Adrenal gland (tissue), 12 donors: ENCODE data around the gene IARS2. TPM values are rescaled to one million over a fixed set of nuclear protein-coding genes. Genes with fewer than 3 reads are reported as not detected.

Experiments used
- DNase-seq, 7 donors: peaks; one replicate each; pipeline ENCODE4 v3.0.0-alpha.2; 2019 to 2020
- H3K27ac ChIP-seq, 5 donors: fragments of 200-600 bp; sonication (generic) in 4 of 5; 1 replicate in 3 of 5; 2 replicates in 2 of 5; pipeline versions ENCODE4 v1.5.1 to v1.8.0; 2016 to 2020; ENCODE audit warnings: mild to moderate bottlenecking in 1 of 5
- H3K27me3 ChIP-seq: fragments of 200-600 bp; 2 replicates; pipeline ENCODE4 v1.8.0; 2021
- H3K36me3 ChIP-seq, 2 donors: fragments of 200-600 bp; replicated peaks in 1 of 2; 1 replicate in 1 of 2; 2 replicates in 1 of 2; pipeline versions ENCODE4 v1.5.1 to v1.8.0; 2018 to 2022
- H3K4me1 ChIP-seq, 2 donors: fragments of 200-600 bp; replicated peaks in 1 of 2; 1 replicate in 1 of 2; 2 replicates in 1 of 2; pipeline versions ENCODE4 v1.5.1 to v1.8.0; 2018 to 2021
- H3K4me3 ChIP-seq, 4 donors: fragments of 200-600 bp; sonication (generic) in 3 of 4; one replicate each; pipeline ENCODE4 v1.5.1; 2016 to 2018
- H3K9me3 ChIP-seq, 3 donors: fragments of 200-600 bp; sonication (generic) in 1 of 3; replicated peaks in 1 of 3; 1 replicate in 2 of 3; 2 replicates in 1 of 3; pipeline versions ENCODE4 v1.5.1 to v1.8.0; 2016 to 2021
- POLR2A ChIP-seq, 2 donors: fragments of 450-650 bp; IDR thresholded peaks; one replicate each; pipeline ENCODE4 v1.6.1; 2017; ENCODE audit warnings: antibody characterized with exemption in 2 of 2, mild to moderate bottlenecking in 2 of 2, moderate library complexity in 1 of 2
- WGBS, 4 donors: extraction: QIAGEN DNeasy Blood & Tissue Kit in 2 of 4; methylation state at CpG; one replicate each; pipeline versions ENCODE4 v1.1.5 to v1.1.7; 2013 to 2017; 5-methylcytosine and 5-hydroxymethylcytosine counted together
- intact Hi-C, 2 donors: fragments of 100-400 bp; cut with DNase I; formaldehyde crosslinking; loops; one replicate each; pipeline versions ENCODE4 v1.14.1 to v1.15.0; 2022 to 2023
- polyA plus RNA-seq, 3 donors: library from polyadenylated mRNA; stranded (reverse); fragments of 200-250 nt in 2 of 3; fragments of 350-450 nt in 1 of 3; fragmentation: Illumina TruSeq in 1 of 3; extraction: RNeasy Lipid Tissue Mini Kit (QIAGEN cat#74804) in 1 of 3; gene quantifications; one replicate each; pipeline ENCODE4 v1.2.3, GENCODE V29; 2013 to 2014
- total RNA-seq, 9 donors: library from RNA; depleted of rRNA in 4 of 9; stranded (reverse); fragments of >200 nt in 4 of 9; fragments of 120-200 nt in 1 of 9; fragmentation: NEBNext Ultra II Directional in 1 of 9; extraction: Animal tissue kit (Norgen Biotek cat#: 25700) in 1 of 9; gene quantifications; one replicate each; pipeline versions ENCODE4 v1.1.0 to v1.2.4, GENCODE V29; 2013 to 2023
- TF ChIP-seq, protein P1 (sequence below), 6 experiments: fragments of 450-650 bp in 4 of 6; fragments of 200-600 bp in 2 of 6; sonication (generic) in 1 of 6; IDR thresholded peaks; 1 replicate in 5 of 6; 2 replicates in 1 of 6; pipeline versions ENCODE4 v1.5.1 to v1.8.0; 2016 to 2021; ENCODE audit warnings: antibody characterized with exemption in 6 of 6, mild to moderate bottlenecking in 2 of 6, moderate library complexity in 1 of 6
- donor health status: healthy with polysubstance abuse.
- donor health status: Bipolar disorder and iron deficiency.
- donor health status: DM: yes; HTN: yes; CAD: no.
- donor health status: DM: no; HTN: no; CAD: no.
- donor health status: DM: no; HTN: no; CAD: no.
- donor health status: DM: yes; HTN: yes; CAD: no.

The IARS2 gene
- total and polyA plus RNA-seq, 12 donors = 11.8 to 133 (median 89.9) TPM

DNA sequence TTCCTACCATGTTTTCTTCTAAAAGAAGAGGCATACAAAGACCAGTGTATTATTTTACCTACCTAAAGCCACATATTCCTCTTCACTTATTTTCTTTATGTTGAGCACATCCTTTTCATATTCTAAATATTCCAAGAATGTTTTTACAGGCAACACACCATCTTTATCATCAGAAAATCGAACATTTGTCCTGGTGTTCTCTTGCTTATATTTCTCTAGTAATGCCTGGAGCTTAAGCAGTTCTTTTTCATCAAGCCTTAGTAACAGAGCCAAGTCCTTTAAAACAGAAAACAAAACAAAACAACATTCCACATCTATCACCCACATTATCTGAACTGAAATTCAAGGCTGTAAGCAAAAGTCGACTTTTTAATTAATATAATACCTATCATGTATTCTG lies 88.7 kb downstream of the IARS2 start:
- H3K36me3 ChIP-seq = no peaks in the 10 kb centered on the region
- 34 to 50% (median 43%) methylated on average over 2 of the region's 2 CpGs for WGBS, 4 donors
- no peaks in the 10 kb centered on the region for H3K9me3 ChIP-seq
- no peaks in the 10 kb centered on the region for H3K27me3 ChIP-seq
- no peaks in the 10 kb centered on the region for H3K4me1 ChIP-seq
- H3K27ac ChIP-seq = no peak overlapping the region
- no peak for DNase-seq
- H3K4me3 ChIP-seq = no peak overlapping the region
- TF ChIP-seq, protein P1, sequence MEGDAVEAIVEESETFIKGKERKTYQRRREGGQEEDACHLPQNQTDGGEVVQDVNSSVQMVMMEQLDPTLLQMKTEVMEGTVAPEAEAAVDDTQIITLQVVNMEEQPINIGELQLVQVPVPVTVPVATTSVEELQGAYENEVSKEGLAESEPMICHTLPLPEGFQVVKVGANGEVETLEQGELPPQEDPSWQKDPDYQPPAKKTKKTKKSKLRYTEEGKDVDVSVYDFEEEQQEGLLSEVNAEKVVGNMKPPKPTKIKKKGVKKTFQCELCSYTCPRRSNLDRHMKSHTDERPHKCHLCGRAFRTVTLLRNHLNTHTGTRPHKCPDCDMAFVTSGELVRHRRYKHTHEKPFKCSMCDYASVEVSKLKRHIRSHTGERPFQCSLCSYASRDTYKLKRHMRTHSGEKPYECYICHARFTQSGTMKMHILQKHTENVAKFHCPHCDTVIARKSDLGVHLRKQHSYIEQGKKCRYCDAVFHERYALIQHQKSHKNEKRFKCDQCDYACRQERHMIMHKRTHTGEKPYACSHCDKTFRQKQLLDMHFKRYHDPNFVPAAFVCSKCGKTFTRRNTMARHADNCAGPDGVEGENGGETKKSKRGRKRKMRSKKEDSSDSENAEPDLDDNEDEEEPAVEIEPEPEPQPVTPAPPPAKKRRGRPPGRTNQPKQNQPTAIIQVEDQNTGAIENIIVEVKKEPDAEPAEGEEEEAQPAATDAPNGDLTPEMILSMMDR (IDR thresholded peaks at IDR 0.05) = no peak
- TF ChIP-seq POLR2A (IDR thresholded peaks at IDR 0.05) = no peak
- intact Hi-C loops = no loop called here

DNA sequence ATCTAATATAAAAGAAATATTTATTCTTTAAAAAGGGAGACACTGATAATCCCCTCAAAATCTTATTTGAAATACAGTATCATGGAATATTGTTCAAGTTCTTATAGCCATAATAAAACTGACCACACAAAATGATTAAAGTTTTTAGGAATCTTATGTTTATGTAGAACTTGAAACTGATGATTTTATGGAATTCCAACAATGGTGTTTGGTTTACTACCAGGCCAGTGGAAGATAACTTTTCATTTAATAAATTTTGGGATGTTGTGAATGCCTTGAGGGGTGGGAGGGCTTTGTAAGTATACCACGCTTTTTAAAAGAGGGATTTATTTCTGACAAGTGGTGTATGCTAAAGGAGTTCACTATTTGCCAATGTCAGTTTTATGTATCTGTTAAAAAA lies 90.6 kb downstream of the IARS2 start:
- intact Hi-C loops = no loop called here
- DNase-seq = no peak
- H3K36me3 ChIP-seq = peaks cover 0 to 11% of the 10 kb centered on the region in 2 donors
- no peak overlapping the region for H3K4me3 ChIP-seq
- TF ChIP-seq, protein P1 (IDR thresholded peaks at IDR 0.05) = no peak
- TF ChIP-seq POLR2A (IDR thresholded peaks at IDR 0.05) = no peak
- WGBS, 4 donors = 87 to 97% (median 94%) methylated on average over 1 of the region's 1 CpG
- no peaks in the 10 kb centered on the region for H3K4me1 ChIP-seq
- H3K9me3 ChIP-seq = no peaks in the 10 kb centered on the region
- H3K27me3 ChIP-seq = no peaks in the 10 kb centered on the region
- H3K27ac ChIP-seq = no peak overlapping the region

DNA sequence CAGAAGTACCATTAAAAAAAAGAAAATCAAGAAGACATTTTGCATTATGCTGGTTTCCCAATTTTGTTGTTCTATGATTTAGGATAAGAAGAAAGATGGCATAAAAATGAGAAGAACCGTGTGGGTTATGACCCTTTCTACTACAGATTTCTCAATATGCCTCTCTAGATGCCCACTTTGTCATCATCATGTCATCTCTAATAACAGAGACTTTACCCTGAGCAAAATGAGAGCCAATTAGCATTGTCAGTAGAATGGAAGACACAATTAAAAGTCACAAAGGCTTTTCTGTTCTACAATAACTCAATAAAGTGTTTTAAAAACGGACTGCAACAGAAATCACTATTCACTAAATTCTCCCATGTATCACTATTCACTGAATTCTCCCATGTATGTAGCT lies 92.8 kb downstream of the IARS2 start:
- H3K27ac ChIP-seq = no peak overlapping the region
- peaks cover 0 to 21% of the 10 kb centered on the region in 2 donors for H3K36me3 ChIP-seq
- H3K27me3 ChIP-seq = no peaks in the 10 kb centered on the region
- TF ChIP-seq POLR2A (IDR thresholded peaks at IDR 0.05) = no peak
- TF ChIP-seq, protein P1 (IDR thresholded peaks at IDR 0.05) = no peak
- H3K4me1 ChIP-seq = no peaks in the 10 kb centered on the region
- intact Hi-C loops = no loop called here
- WGBS, 4 donors = 87 to 93% (median 89%) methylated on average over 2 of the region's 2 CpGs
- H3K9me3 ChIP-seq = no peaks in the 10 kb centered on the region
- DNase-seq = no peak
- H3K4me3 ChIP-seq = no peak overlapping the region

DNA sequence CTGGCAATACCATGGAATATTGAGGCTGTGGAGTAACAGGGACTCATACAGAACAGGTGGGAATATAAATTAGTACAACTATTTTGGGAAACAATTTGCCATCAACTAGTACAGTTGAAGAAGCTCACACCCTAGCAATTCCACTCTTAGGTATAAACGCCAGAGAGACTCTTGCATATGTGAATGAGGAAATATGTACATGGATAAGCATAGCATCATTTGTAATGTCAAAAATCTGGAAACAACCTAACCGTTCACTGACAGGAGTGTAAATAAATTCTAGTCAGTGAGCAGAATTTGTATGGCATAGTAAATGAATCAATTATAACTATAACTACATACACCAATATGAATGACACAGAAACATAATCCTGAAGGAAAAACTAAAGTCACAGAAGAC lies 94.6 kb downstream of the IARS2 start:
- TF ChIP-seq, protein P1 (IDR thresholded peaks at IDR 0.05) = no peak
- no peak for TF ChIP-seq POLR2A (IDR thresholded peaks at IDR 0.05)
- Histone ChIP-seq H3K27ac (no peak overlapping the region), H3K9me3 (no peaks in the 10 kb centered on the region), H3K4me1 (no peaks in the 10 kb centered on the region), H3K36me3 (peaks cover 0 to 30% of the 10 kb centered on the region in 2 donors), H3K27me3 (no peaks in the 10 kb centered on the region), H3K4me3 (no peak overlapping the region)
- 80 to 92% (median 87%) methylated on average over 2 of the region's 2 CpGs for WGBS, 4 donors
- DNase-seq = no peak
- intact Hi-C loops = no loop called here
